K562 (cell line): ENCODE results near the gene CD2. TPM values are rescaled to one million over a fixed set of nuclear protein-coding genes. Genes with fewer than 3 reads are reported as not detected.

Experiments used
- ATAC-seq: fragments of 200-7000 bp; cut with Tn5 transposase; 3 replicates; pipeline ENCODE4 v1.9.1; 2020; ENCODE audit warnings: moderate library complexity
- BruUV-seq: library from RNA; stranded (reverse); fragments of 400-500 nt; replicated peaks from 2 replicates; lab custom pipeline; 2021; lab: Mats Ljungman, UMichigan
- CTCF ChIA-PET: fragments of 300-600 bp; formaldehyde crosslinking; extraction: SDS; loops from one replicate; lab custom pipeline; 2021; ENCODE audit warnings: low intra/inter-chr PET ratio; lab: Yijun Ruan, JAX
- POLR2A ChIA-PET: fragments of 300-600, 350-650 bp; sonication (Branson Sonifier 250); formaldehyde crosslinking; extraction: SDS; loops from one replicate; lab custom pipeline; 2021; ENCODE audit warnings: antibody characterized with exemption, inconsistent platforms; lab: Yijun Ruan, JAX
- DNase-seq, 4 experiments: peaks; one replicate each; pipeline versions ENCODE4 v3.0.0 to v3.0.0-alpha.2; 2011 to 2018; ENCODE audit warnings: low spot score in 3 of 4, mixed read lengths in 3 of 4; ENCODE audit errors: extremely low read depth in 1 of 4
- FAIRE-seq: peaks from 2 replicates; lab custom pipeline; 2011; peaks lifted over from hg19 to GRCh38; lab: Jason Lieb, UNC
- H2AFZ ChIP-seq: 2 replicates; pipeline ENCODE4 v1.6.0; 2011; ENCODE audit warnings: low read depth, low read length, control low read depth, inconsistent platforms
- H3K27ac ChIP-seq: fragments of 200-600 bp; 3 replicates; pipeline ENCODE4 v1.8.0; 2011; ENCODE audit warnings: low read depth, mild to moderate bottlenecking, control low read depth, inconsistent platforms, low read length, moderate library complexity, mixed read lengths; ENCODE audit errors: extremely low read depth
- H3K27me3 ChIP-seq, 2 experiments: fragments of 300-600 bp in 1 of 2; 2 replicates in 1 of 2; 3 replicates in 1 of 2; pipeline versions ENCODE4 v1.6.0 to v1.8.0; 2011; ENCODE audit warnings: inconsistent platforms in 2 of 2, low read length in 2 of 2, mild to moderate bottlenecking in 1 of 2, mixed read lengths in 1 of 2, moderate library complexity in 1 of 2; ENCODE audit not compliant: control insufficient read depth in 2 of 2, insufficient read depth in 2 of 2
- H3K36me3 ChIP-seq: fragments of 300-600 bp; 3 replicates; pipeline ENCODE4 v1.8.0; 2011; ENCODE audit warnings: mild to moderate bottlenecking, low read length, inconsistent platforms; ENCODE audit not compliant: control insufficient read depth, insufficient read depth
- H3K4me1 ChIP-seq, 2 experiments: fragments of 200-600 bp in 1 of 2; replicated peaks in 1 of 2; 2 replicates in 1 of 2; 3 replicates in 1 of 2; pipeline versions ENCODE4 v1.5.1 to v1.8.0; 2011; ENCODE audit warnings: inconsistent platforms in 2 of 2, low read length in 2 of 2, mild to moderate bottlenecking in 1 of 2, mixed read lengths in 1 of 2, moderate library complexity in 1 of 2; ENCODE audit not compliant: control insufficient read depth in 2 of 2, insufficient read depth in 2 of 2
- H3K4me2 ChIP-seq: 2 replicates; pipeline ENCODE4 v1.6.1; 2011; ENCODE audit warnings: low read length, control low read depth, inconsistent platforms, mixed read lengths; ENCODE audit not compliant: insufficient read depth
- H3K4me3 ChIP-seq: fragments of 200-600 bp; sonication (generic), shearing (Covaris generic); 2 replicates; pipeline ENCODE4 v1.5.1; 2016; ENCODE audit warnings: control low read depth, inconsistent platforms
- H3K79me2 ChIP-seq: fragments of 200-600 bp; 3 replicates; pipeline ENCODE4 v1.8.0; 2011; ENCODE audit warnings: low read length, inconsistent platforms; ENCODE audit not compliant: control insufficient read depth, insufficient read depth
- H3K9ac ChIP-seq, 2 experiments: 2 replicates each; pipeline versions ENCODE4 v1.6.0 to v1.6.1; 2011; ENCODE audit warnings: low read depth in 2 of 2, low read length in 2 of 2, control low read depth in 1 of 2, inconsistent platforms in 1 of 2, mild to moderate bottlenecking in 1 of 2, mixed read lengths in 1 of 2; ENCODE audit not compliant: insufficient read depth in 1 of 2
- H3K9me1 ChIP-seq: one replicate; pipeline ENCODE4 v1.6.0; 2011; ENCODE audit warnings: inconsistent platforms, mild to moderate bottlenecking, low read length, moderate library complexity; ENCODE audit not compliant: control insufficient read depth, insufficient read depth
- H3K9me3 ChIP-seq: replicated peaks from 2 replicates; pipeline ENCODE4 v1.5.1; 2011; ENCODE audit warnings: low read depth, low read length, inconsistent platforms; ENCODE audit not compliant: control insufficient read depth, insufficient read depth
- H4K20me1 ChIP-seq: replicated peaks from 2 replicates; pipeline ENCODE4 v1.6.1; 2011; ENCODE audit warnings: low read length, inconsistent platforms, mixed read lengths; ENCODE audit not compliant: control insufficient read depth, insufficient read depth
- ATF7 ChIP-seq: fragments of 450-650 bp; IDR thresholded peaks from 2 replicates; pipeline ENCODE4 v1.7.1; 2014; ENCODE audit warnings: mild to moderate bottlenecking, moderate library complexity
- ESRRB ChIP-seq: fragments of 250-450 bp; sonication (Bioruptor Pico); IDR thresholded peaks from 2 replicates; pipeline ENCODE4 v1.5.0; 2020; ENCODE audit warnings: mild to moderate bottlenecking, moderate library complexity, borderline replicate concordance
- HLTF ChIP-seq: fragments of 450-650 bp; IDR thresholded peaks from 2 replicates; pipeline ENCODE4 v1.6.1; 2016
- KLF13 ChIP-seq: fragments of 450-650 bp; IDR thresholded peaks from 2 replicates; pipeline ENCODE4 v1.6.1; 2016; ENCODE audit warnings: missing genetic modification characterization, low read depth, mild to moderate bottlenecking, missing compliant biosample characterization, moderate library complexity, borderline replicate concordance
- MBD2 ChIP-seq: sonication (generic); IDR thresholded peaks from 2 replicates; pipeline ENCODE4 v1.6.1; 2016; ENCODE audit warnings: low read depth, borderline replicate concordance
- STAT5B ChIP-seq: fragments of 250-450 bp; sonication (Bioruptor Pico); IDR thresholded peaks from 2 replicates; pipeline ENCODE4 v1.8.0; 2021; ENCODE audit warnings: mild to moderate bottlenecking, inconsistent platforms
- YY1 ChIP-seq, 3 experiments: IDR thresholded peaks; 2 replicates each; pipeline ENCODE4 v1.6.1; 2011; ENCODE audit warnings: low read length in 2 of 3, mild to moderate bottlenecking in 2 of 3, moderate library complexity in 2 of 3, borderline replicate concordance in 1 of 3, control low read depth in 1 of 3, low read depth in 1 of 3; ENCODE audit not compliant: insufficient read depth in 3 of 3, insufficient replicate concordance in 2 of 3, control insufficient read depth in 1 of 3, insufficient read length in 1 of 3; ENCODE audit errors: extremely low read depth in 1 of 3
- ZNF41 ChIP-seq: fragments of 250-450 bp; sonication (Bioruptor Pico); conservative IDR thresholded peaks from 2 replicates; pipeline ENCODE4 v1.4.0; 2020; ENCODE audit warnings: mild to moderate bottlenecking
- ZNF583 ChIP-seq: fragments of 250-450 bp; sonication (Bioruptor Pico); IDR thresholded peaks from 2 replicates; pipeline ENCODE4 v1.4.0; 2020
- WGBS: fragments of 100-300 bp; shearing (Covaris generic); methylation state at CpG from one replicate; pipeline ENCODE4 v1.1.6; 2016; ENCODE audit warnings: low coverage, mixed read lengths; ENCODE audit not compliant: insufficient coverage; ENCODE audit errors: missing lambda C conversion rate; 5-methylcytosine and 5-hydroxymethylcytosine counted together
- in situ Hi-C: fragments of 300-500 bp; cut with MboI; formaldehyde crosslinking; loops from 4 replicates; pipeline ENCODE4 v1.15.0; 2018; ENCODE audit warnings: inconsistent platforms, mixed read lengths
- intact Hi-C: fragments of 100-400 bp; cut with micrococcal nuclease; formaldehyde crosslinking; loops from 2 replicates; pipeline ENCODE4 v1.14.2; 2022
- polyA plus RNA-seq, 8 experiments: library from polyadenylated mRNA; depleted of rRNA in 4 of 8; stranded (reverse) in 5 of 8; unstranded in 3 of 8; fragments of >200 nt; fragmentation: Nextera tagmentation in 2 of 8; fragmentation: Illumina TruSeq in 1 of 8; extraction: Ambion mirVana in 2 of 8; extraction: Trizol in 1 of 8; gene quantifications; 2 replicates each; pipeline versions ENCODE4 v1.2.1 to v1.2.3, GENCODE V29; 2011 to 2014; ENCODE audit warnings: inconsistent platforms in 1 of 8, missing spikeins in 1 of 8
- total RNA-seq, 7 experiments: library from RNA; depleted of rRNA in 6 of 7; stranded (reverse); fragments of >200 nt in 6 of 7; fragmentation: Illumina TruSeq in 2 of 7; extraction: Trizol in 2 of 7; gene quantifications; 2 replicates each; pipeline versions ENCODE4 v1.2.1 to v1.2.3, GENCODE V29; 2011 to 2021; ENCODE audit warnings: low replicate concordance in 1 of 7

Gene CD2
- total and polyA plus RNA-seq, 9 of the 15 experiments (the other 6 are each of a cell fraction or from before 2014, with no cell fraction given), result 0.07 to 0.16 TPM; not detected in 7

- Histone ChIP-seq H2AFZ (peak overlapping the region; percentile 37; the same call in 1 of the 2 replicates), H3K79me2 (no peaks in the 10 kb centered on the region), H3K4me3 (no peak overlapping the region), H3K9me1 (no peaks in the 10 kb centered on the region), H3K27ac (no peak overlapping the region), H3K9ac (no peak overlapping the region), H3K9me3 (no peaks in the 10 kb centered on the region), H3K27me3 (no peaks in the 10 kb centered on the region), H3K4me1 (peaks cover 28 to 37% of the 10 kb centered on the region in 2 experiments), H3K4me2 (no peak overlapping the region), H3K36me3 (no peaks in the 10 kb centered on the region), H4K20me1 (no peaks in the 10 kb centered on the region)
- 61% methylated on average over 4 of the region's 4 CpGs for WGBS
- DNase-seq (no peak), FAIRE-seq (no peak), ATAC-seq (no peak)
- in situ Hi-C loops, result no loop called here
- ChIA-PET POLR2A (no interaction called here), CTCF (no interaction called here)
- BruUV-seq, result no TSS peak
- intact Hi-C loops, result loop anchor here (5.0 kb wide), 1 partner anchor 121 kb away; no protein-coding TSS in a partner anchor
- TF ChIP-seq MBD2 (no peak), YY1 (IDR thresholded peaks at IDR 0.05; ENCODE audit: borderline replicate concordance in 1 of 3, control insufficient read depth in 1 of 3, extremely low read depth in 1 of 3, insufficient read depth in 3 of 3, insufficient read length in 1 of 3, insufficient replicate concordance in 2 of 3, low read depth in 1 of 3, low read length in 2 of 3) (peak in 1 of 3 experiments; percentile 66)
Observed at GRCh38 chr1:116760996-116761665, 6.9 kb downstream of the CD2 start.

GRCh38 chr1:116762281-116762680, 8.1 kb downstream of the CD2 start:
- ChIA-PET CTCF (no interaction called here), POLR2A (interaction anchor here (1.1 kb wide), 1 partner anchor 11 kb away, joined by 4 read pairs; no protein-coding TSS in a partner anchor)
- Histone ChIP-seq H3K9me3 (no peaks in the 10 kb centered on the region), H2AFZ (peak overlapping the region; percentile 70), H3K79me2 (no peaks in the 10 kb centered on the region), H3K4me3 (no peak overlapping the region), H3K36me3 (no peaks in the 10 kb centered on the region), H3K9me1 (no peaks in the 10 kb centered on the region), H4K20me1 (no peaks in the 10 kb centered on the region), H3K4me2 (no peak overlapping the region), H3K9ac (no peak overlapping the region), H3K4me1 (peaks cover 24 to 35% of the 10 kb centered on the region in 2 experiments), H3K27ac (no peak overlapping the region), H3K27me3 (no peaks in the 10 kb centered on the region)
- DNase-seq (no peak), FAIRE-seq (no peak), ATAC-seq (no peak)
- in situ Hi-C loops (no loop called here), intact Hi-C loops (loop anchor here (5.0 kb wide), 1 partner anchor 120 kb away; no protein-coding TSS in a partner anchor)
- no TSS peak for BruUV-seq
- 69% methylated on average over 2 of the region's 2 CpGs for WGBS
- TF ChIP-seq KLF13 (tag) (no peak), ZNF41 (CRISPR knock-in tag) (no peak), ESRRB (CRISPR knock-in tag) (no peak), HLTF (no peak), ZNF583 (no peak), ATF7 (no peak), STAT5B (no peak)
